Activated T-helper 2 cell treated with anti-CD3 and anti-CD28 coated beads, Interferon-gamma antibody, Interleukin-2, Interleukin-4, amounts not matched to agents 10 μg/mL and 5 μg/mL and 100 μg/mL, durations not matched to agents 14 hours and 24 hours and 36 hours (primary cell): ENCODE data around the gene KSR2. TPM values are rescaled to one million over a fixed set of nuclear protein-coding genes. Genes with fewer than 3 reads are reported as not detected.
"Not testable (repeated sequence)": the region's sequence is repeated elsewhere in the genome, so short reads cannot be mapped to it uniquely, and the experiment has no call there.

Source experiments
- DNase-seq: peaks from one replicate; pipeline ENCODE4 v3.0.0; 2021; ENCODE audit warnings: low spot score
- H3K27ac Mint-ChIP-seq: one replicate; pipeline ENCODE4 v1.8.0; 2021; ENCODE audit warnings: mixed read lengths
- H3K27me3 Mint-ChIP-seq: one replicate; pipeline ENCODE4 v1.8.0; 2021; ENCODE audit warnings: low read depth, mixed read lengths
- H3K36me3 Mint-ChIP-seq: one replicate; pipeline ENCODE4 v1.8.0; 2021; ENCODE audit warnings: low read depth, mixed read lengths
- H3K4me1 Mint-ChIP-seq: one replicate; pipeline ENCODE4 v1.8.0; 2021; ENCODE audit warnings: low read depth, mixed read lengths
- H3K4me3 Mint-ChIP-seq: one replicate; pipeline ENCODE4 v1.8.0; 2021; ENCODE audit warnings: low read depth, mild to moderate bottlenecking, moderate library complexity, mixed read lengths
- H3K9me3 Mint-ChIP-seq: one replicate; pipeline ENCODE4 v1.8.0; 2021; ENCODE audit warnings: mixed read lengths
- intact Hi-C: fragments of 100-400 bp; cut with micrococcal nuclease; formaldehyde crosslinking; loops from one replicate; pipeline ENCODE4 v1.15.1; 2023
- total RNA-seq: library from RNA; stranded (reverse); gene quantifications from 2 replicates; pipeline ENCODE4 v1.2.3, GENCODE V29; 2022

Gene KSR2
- total RNA-seq: 0.05 and 0.09 TPM in 2 replicates

DNA sequence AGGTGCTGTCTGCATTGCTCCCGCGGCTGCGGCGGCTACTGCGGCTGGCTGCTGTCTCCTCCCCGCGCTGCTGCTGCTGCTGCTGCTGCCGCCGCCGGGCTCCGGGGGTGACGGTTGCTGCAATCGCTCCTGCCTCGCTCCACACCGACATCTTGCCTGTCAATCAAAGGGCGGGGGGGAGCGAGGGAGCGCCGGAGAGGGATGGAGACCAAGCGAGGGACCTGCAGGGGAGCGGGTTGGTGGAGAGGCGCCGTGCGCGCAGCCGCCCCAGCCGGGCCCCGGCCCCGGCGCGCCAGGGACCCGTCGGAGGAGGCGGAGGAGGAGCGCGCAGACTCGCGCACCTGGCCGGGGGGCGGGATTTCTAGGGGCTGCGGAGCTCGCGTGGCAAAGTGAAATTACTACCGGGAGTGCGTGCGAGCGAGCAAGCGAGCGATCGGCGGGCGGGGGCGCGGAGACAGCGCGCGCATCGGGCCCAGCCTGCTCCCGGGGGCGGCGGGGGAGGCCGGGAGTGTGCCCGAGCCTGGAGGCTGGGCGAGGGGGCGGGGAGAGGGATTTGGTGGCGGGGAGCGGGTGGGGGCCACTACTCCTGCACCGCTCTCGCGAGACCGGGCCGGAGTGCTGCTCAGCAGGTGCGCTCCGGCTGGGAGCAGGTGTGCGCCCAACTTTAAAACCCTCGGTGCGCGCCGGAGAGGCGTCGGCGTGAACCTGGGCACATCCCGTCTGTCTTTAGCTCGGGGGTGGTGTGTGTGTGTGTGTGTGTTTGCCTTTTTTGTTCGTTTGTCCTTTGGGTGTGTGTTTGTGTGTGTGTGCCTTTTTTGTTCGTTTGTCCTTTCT is at the start of gene KSR2:
TSS of gene KSR2 (minus strand) at position 165 of the 834 bp plus-strand sequence. CDS start 735 bp downstream, outside the sequence.
- Mint-ChIP-seq H3K27ac (no peak within 1 kb of the TSS), H3K36me3 (no peaks in the 10 kb centered on the region), H3K9me3 (peaks cover 12% of the 10 kb centered on the region), H3K27me3 (peaks cover 41% of the 10 kb centered on the region), H3K4me3 (peak within 1 kb of the TSS; percentile 84), H3K4me1 (peaks cover 4% of the 10 kb centered on the region)
- intact Hi-C loops: loop anchor here (5.0 kb wide), 1 partner anchor 93 kb away; the partner anchor contains the start of gene WSB2
- peak; percentile 56 for DNase-seq

DNA sequence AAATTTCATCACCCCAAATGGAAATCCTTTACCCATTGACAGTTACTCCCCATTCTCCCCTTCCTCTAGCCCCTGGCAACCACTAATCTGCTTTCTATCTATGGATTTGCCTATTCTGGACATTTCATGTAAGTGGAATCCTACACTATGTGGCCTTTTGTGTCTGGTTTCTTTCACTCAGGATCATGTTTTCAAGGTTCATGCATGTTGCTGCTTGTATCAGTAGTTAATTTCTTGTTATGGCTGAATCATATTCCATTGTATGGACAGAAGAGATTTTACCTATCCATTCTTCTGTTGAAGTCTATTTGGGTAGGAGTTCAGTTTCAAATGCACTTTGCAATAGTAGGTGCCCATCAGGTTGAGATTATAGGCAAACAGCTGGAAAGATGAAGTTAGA is 49.1 kb upstream of the KSR2 start:
- peaks cover 4% of the 10 kb centered on the region for H3K9me3 Mint-ChIP-seq
- DNase-seq: no peak
- H3K36me3 Mint-ChIP-seq: peaks cover 45% of the 10 kb centered on the region
- peaks cover 2% of the 10 kb centered on the region for H3K27me3 Mint-ChIP-seq
- peak overlapping the region; percentile 88 for H3K4me3 Mint-ChIP-seq
- peaks cover 16% of the 10 kb centered on the region for H3K4me1 Mint-ChIP-seq
- peak overlapping the region; percentile 40 for H3K27ac Mint-ChIP-seq
- intact Hi-C loops: loop anchor here (2.0 kb wide), 2 partner anchors 35 to 359 kb away; partner anchors contain the start of gene SUDS3

DNA sequence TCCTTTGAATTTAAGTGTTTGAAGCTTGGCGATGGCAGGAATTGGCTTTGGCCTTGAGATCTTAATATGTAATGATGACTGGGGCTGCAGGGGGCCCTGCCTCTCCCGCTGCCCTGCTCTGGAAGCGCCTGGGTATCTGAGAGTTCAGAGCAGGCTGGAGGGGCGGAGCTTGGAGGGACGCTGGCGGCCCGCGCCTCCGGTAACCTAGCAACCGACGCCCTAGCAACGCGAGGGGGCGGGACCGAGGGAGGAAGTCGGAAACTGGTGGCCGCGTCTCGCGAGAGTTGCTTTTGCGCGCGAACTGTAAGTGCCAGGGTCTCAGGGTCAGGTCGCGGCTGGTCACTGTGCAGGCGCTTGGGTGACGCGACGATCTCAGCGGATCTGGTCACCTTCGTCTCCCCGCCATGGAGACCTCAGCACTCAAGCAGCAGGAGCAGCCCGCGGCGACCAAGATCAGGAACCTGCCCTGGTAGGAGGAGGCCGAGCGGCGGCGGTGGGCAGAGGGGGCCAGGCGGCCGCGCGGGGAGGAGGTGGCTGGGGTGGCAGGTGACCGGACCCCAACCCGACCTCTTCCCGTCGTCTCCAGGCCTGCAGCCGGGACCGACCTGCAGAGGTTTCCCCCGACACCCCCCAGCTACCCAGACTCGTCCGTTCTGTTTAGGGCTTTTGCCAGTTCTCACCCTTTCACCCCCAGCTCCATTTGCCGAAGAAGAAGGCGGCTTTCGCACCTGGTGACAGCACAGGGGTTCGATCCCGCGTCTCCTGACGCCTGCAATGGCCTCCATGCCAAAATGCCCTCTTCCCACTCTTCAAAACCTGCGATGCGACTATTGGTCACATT is 47.9 kb upstream of the KSR2 start, which contains the start of gene RFC5:
TSS of gene RFC5 (plus strand) at position 280 of the 841 bp plus-strand sequence. CDS start at position 405, 125 bp downstream.
- Mint-ChIP-seq H3K4me3 (peak within 1 kb of the TSS; percentile 88), H3K4me1 (peaks cover 16% of the 10 kb centered on the region), H3K27me3 (peaks cover 2% of the 10 kb centered on the region), H3K36me3 (peaks cover 33% of the 10 kb centered on the region), H3K9me3 (peaks cover 4% of the 10 kb centered on the region), H3K27ac (peak within 1 kb of the TSS; percentile 88)
- intact Hi-C loops: loop anchor here (1.0 to 2.0 kb wide), 4 partner anchors 19 to 360 kb away; partner anchors contain the start of gene SUDS3
- DNase-seq: peak; percentile 95

DNA sequence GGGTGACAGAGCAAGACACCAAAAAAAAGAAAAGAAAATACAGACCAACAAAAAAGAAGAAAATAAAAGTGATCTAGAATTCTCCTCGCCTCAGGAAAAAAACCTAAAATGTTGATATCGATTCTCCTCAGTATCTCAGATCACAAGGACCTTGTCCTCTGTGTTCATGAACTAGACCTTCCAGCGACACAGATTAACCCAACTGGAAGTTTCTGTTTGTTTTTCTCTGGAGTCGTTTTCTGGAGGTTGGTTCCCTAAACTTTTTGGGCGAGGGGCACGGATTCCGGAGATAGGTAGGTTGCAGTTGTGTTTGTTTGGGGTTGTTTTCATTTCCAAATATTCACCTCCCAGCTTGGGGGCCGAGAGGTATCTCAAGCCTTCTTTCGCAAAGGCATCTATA is 47.2 kb upstream of the KSR2 start:
- no peak for DNase-seq
- intact Hi-C loops: loop anchor here (1.0 to 2.0 kb wide), 4 partner anchors 19 to 361 kb away; partner anchors contain the start of gene SUDS3
- H3K27ac Mint-ChIP-seq: no peak overlapping the region
- peaks cover 16% of the 10 kb centered on the region for H3K4me1 Mint-ChIP-seq
- no peak overlapping the region for H3K4me3 Mint-ChIP-seq
- peaks cover 27% of the 10 kb centered on the region for H3K36me3 Mint-ChIP-seq
- peaks cover 4% of the 10 kb centered on the region for H3K9me3 Mint-ChIP-seq
- H3K27me3 Mint-ChIP-seq: peaks cover 2% of the 10 kb centered on the region

DNA sequence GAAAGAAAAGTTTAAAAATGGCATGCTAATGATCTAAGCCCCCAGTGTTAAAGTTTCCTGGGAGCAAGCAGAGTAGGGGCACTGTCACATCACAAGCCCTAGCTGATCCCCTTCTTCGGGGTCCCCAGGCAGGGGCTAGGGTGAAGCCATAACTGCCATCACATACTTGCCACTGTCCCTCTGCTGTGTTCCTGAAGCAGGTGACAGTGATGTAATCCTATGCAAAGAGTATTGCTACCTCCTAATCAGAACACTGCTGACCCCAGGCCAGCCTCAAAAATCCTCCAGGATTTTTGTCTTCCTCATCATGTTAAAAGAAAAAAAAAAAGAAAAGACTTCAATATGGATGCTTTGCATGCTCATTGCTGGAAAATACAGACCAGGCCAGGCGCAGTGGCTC is 46.5 kb upstream of the KSR2 start:
- Mint-ChIP-seq H3K27me3 (peaks cover 2% of the 10 kb centered on the region), H3K27ac (no peak overlapping the region), H3K4me1 (peaks cover 16% of the 10 kb centered on the region), H3K4me3 (no peak overlapping the region), H3K9me3 (peaks cover 4% of the 10 kb centered on the region), H3K36me3 (peaks cover 21% of the 10 kb centered on the region)
- intact Hi-C loops: no loop called here
- no peak for DNase-seq

DNA sequence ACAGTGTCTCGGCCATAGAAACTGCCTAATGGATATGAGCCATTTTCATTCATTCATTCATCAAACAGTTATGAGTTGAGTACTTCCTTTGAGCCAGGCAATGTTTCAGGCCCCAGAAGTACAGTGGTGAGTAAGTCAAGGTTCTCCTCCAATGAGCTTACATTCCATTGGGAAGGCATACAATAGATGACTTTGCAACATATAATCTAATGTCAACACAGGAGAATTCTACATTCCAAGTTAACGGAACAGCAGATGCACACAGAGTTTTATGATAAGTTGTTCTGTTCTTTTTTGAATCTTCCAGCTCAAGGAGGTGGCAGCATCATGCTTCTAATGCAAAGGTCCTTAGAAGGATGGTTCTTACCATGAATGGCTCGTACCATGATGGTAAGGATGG is 44.5 kb upstream of the KSR2 start:
- no peak for DNase-seq
- Mint-ChIP-seq H3K27me3 (peaks cover 2% of the 10 kb centered on the region), H3K9me3 (peaks cover 4% of the 10 kb centered on the region), H3K4me1 (peaks cover 12% of the 10 kb centered on the region), H3K4me3 (no peak overlapping the region), H3K36me3 (peaks cover 6% of the 10 kb centered on the region), H3K27ac (no peak overlapping the region)
- intact Hi-C loops: no loop called here

DNA sequence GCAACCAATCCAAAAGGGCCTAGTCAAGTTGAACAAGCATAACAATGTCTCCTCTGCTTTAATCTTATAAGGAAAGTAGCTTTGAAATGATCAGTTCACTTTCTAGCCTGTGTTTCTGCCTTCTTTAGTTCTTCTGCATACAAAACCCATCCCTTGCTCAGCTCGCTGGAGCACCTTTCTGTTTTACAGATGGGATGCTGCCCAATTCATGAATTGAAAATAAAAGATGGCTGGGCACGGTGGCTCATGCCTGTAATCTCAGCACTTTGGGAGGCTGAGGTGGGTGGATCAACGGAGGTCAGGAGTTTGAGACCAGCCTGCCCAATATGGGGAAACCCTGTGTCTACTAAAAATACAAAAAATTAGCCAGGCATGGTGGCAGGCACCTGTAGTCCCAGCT is 43.2 kb upstream of the KSR2 start:
- Mint-ChIP-seq H3K27ac (no peak overlapping the region), H3K4me3 (no peak overlapping the region), H3K4me1 (peaks cover 6% of the 10 kb centered on the region), H3K36me3 (no peaks in the 10 kb centered on the region), H3K27me3 (peaks cover 2% of the 10 kb centered on the region), H3K9me3 (peaks cover 4% of the 10 kb centered on the region)
- intact Hi-C loops: no loop called here
- DNase-seq: no peak

DNA sequence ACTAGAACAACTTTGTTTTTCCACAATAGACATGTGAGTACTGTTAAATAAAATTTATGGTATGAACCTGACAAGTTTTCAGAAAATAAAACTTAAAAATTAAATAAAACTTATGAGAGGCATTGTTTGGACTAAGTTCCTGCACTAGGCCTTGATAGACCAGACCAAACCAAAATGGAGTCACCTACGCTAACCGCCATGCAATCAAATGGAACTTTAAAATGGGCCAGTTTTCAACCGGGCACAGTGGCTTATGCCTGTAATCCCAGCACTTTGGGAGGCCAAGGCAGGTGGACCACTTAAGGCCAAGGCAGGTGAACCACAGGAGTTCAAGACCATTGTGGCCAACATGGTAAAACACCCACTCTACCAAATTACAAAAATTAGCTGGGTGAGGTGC is 42.6 kb upstream of the KSR2 start:
- no peak for DNase-seq
- intact Hi-C loops: no loop called here
- Mint-ChIP-seq H3K36me3 (no peaks in the 10 kb centered on the region), H3K27me3 (peaks cover 2% of the 10 kb centered on the region), H3K9me3 (peaks cover 4% of the 10 kb centered on the region), H3K27ac (no peak overlapping the region), H3K4me1 (peaks cover 6% of the 10 kb centered on the region), H3K4me3 (no peak overlapping the region)

DNA sequence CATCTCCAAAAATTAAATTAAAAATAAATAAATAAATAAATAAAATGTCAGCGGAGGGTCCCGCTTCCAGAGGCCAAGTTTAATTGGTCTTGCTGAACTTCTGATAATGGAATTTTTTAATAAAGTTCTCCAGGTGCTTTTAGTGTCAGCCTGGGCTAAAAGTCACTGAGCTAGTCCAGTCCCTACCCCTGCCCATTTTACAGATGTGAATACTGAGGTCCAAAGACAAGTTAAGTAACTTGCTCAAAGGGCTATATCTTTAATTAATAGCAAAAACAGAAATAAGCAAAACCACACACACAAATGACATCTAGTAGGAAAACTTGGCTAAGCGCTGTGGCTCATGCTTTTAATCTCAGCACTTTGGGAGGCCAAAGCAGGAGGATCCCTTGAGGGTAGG is 42.1 kb upstream of the KSR2 start:
- DNase-seq: no peak
- Mint-ChIP-seq H3K27me3 (peaks cover 2% of the 10 kb centered on the region), H3K27ac (no peak overlapping the region), H3K36me3 (no peaks in the 10 kb centered on the region), H3K9me3 (peaks cover 4% of the 10 kb centered on the region), H3K4me3 (no peak overlapping the region), H3K4me1 (peaks cover under 1% of the 10 kb centered on the region)
- intact Hi-C loops: no loop called here

DNA sequence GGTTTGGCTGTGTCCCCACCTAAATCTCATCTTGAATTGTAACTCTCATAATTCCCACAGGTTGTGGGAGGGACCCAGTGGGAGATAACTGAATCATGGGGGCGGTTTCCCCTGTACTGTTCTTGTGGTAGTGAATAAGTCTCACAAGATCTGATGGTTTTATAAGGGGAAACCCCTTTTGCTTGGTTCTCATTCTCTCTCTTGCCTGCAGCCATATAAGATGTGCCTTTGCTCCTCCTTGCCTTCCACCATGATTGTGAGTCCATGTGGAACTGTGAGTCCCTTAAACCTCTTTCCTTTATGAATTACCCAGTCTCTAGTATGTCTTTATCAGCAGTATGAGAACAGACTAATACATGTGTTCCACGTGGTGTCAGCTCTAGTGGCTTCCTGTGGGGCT is 31.0 kb upstream of the KSR2 start:
- DNase-seq, H3K27ac Mint-ChIP-seq, H3K4me3 Mint-ChIP-seq, H3K4me1 Mint-ChIP-seq, intact Hi-C loops, H3K27me3 Mint-ChIP-seq, H3K36me3 Mint-ChIP-seq: not testable (repeated sequence)
- peaks cover 13% of the 10 kb centered on the region for H3K9me3 Mint-ChIP-seq

DNA sequence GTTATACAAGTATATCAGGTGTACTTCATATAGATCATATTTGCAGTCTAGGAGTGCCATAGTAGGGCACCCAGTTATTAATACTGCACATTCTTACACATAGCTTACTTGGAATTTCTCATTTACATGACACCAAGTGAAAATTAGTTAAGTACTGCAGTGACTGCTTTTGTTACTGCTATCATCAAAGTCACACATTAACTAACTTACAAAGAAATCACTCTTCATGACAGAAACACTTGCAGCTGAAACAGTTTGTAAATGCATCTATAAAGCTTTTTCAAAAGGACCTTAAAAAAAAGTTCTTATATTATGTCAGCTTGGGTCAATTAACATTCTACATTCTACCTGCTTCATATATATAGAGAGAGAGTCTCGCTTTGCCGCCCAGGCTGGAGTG is 29.9 kb upstream of the KSR2 start:
- Mint-ChIP-seq H3K4me1 (peaks cover 5% of the 10 kb centered on the region), H3K36me3 (no peaks in the 10 kb centered on the region), H3K27ac (no peak overlapping the region), H3K4me3 (no peak overlapping the region), H3K27me3 (peaks cover 2% of the 10 kb centered on the region), H3K9me3 (peaks cover 18% of the 10 kb centered on the region)
- intact Hi-C loops: no loop called here
- DNase-seq: no peak

DNA sequence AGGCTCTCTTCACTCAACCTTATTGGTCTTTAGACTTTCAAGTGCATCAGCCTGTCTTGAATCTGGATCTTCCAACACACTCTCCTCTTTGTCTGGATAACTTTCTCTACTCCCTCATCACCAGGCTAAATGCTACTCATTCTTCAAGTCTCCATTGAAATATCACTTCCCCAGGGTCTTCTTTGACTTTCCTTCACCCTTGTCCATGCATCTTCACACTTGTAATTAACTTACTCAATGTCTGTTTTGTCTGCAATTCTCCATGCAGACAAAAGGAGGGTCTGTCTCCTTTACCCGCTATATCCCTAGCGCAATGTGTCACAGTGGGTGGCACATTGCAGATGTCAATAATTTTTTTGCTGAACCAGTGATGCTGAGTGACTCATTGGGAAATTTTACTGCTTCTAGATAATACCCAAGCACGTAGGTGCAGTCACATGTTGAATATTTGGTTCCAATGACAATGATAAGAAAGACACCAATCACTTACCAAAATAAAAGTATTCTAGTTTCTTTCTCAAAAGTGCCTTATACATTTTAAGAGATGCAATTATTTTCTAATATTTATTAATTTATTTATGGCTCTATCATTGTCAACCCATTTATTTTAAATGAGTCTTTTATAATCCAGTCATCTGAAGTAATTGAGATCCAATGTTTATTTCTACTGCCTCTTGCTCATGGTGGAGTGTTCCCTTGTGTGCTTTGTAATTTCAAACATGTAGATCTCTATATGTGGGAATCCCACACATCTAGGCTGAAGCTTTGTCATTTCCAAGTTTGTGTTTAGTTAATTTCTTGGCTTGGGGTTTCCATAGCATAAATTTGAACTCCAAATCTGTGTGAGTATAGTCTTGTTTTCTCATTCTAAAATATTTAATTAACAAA is 26.0 kb upstream of the KSR2 start:
- Mint-ChIP-seq H3K9me3 (peaks cover 12% of the 10 kb centered on the region), H3K36me3 (no peaks in the 10 kb centered on the region), H3K4me1 (peaks cover 5% of the 10 kb centered on the region), H3K4me3 (no peak overlapping the region), H3K27me3 (no peaks in the 10 kb centered on the region), H3K27ac (no peak overlapping the region)
- DNase-seq: no peak
- intact Hi-C loops: no loop called here
